Measurements from ENCODE around the gene BOD1.

The BOD1 gene

GRCh38 chr5:173573126-173573960, 43.1 kb downstream of the BOD1 start:
- TF ChIP-seq CTCF (IDR thresholded peaks at IDR 0.05; ENCODE audit: extremely low read depth, insufficient read depth, missing control alignments), result peak; percentile 99
- in situ Hi-C loops (cut with MboI; ENCODE audit: low pct_unique_long_range_greater_than_20kb, low sequenced_read_pairs, unreplicated experiment), result loop anchor here (25.0 kb wide), 1 partner anchor 286 kb away; no protein-coding TSS in a partner anchor
- peak; percentile 82 for DNase-seq (ENCODE audit: low spot score)

- in situ Hi-C loops (cut with MboI; ENCODE audit: low pct_unique_long_range_greater_than_20kb, low sequenced_read_pairs, unreplicated experiment), result loop anchor here (25.0 kb wide), 1 partner anchor 285 kb away; no protein-coding TSS in a partner anchor
- no peak for DNase-seq (ENCODE audit: low spot score)
- no peak for TF ChIP-seq CTCF (IDR thresholded peaks at IDR 0.05; ENCODE audit: extremely low read depth, insufficient read depth, missing control alignments)
Measured at GRCh38 chr5:173572431-173573125, 43.9 kb downstream of the BOD1 start.

- in situ Hi-C loops (cut with MboI; ENCODE audit: low pct_unique_long_range_greater_than_20kb, low sequenced_read_pairs, unreplicated experiment), result loop anchor here (25.0 kb wide), 1 partner anchor 283 kb away; no protein-coding TSS in a partner anchor
- TF ChIP-seq CTCF (IDR thresholded peaks at IDR 0.05; ENCODE audit: extremely low read depth, insufficient read depth, missing control alignments), result no peak
- no peak for DNase-seq (ENCODE audit: low spot score)
Measured at GRCh38 chr5:173570321-173571090, 45.9 kb downstream of the BOD1 start.

- DNase-seq (ENCODE audit: low spot score), result no peak
- in situ Hi-C loops (cut with MboI; ENCODE audit: low pct_unique_long_range_greater_than_20kb, low sequenced_read_pairs, unreplicated experiment), result loop anchor here (25.0 kb wide), 1 partner anchor 281 kb away; no protein-coding TSS in a partner anchor
- no peak for TF ChIP-seq CTCF (IDR thresholded peaks at IDR 0.05; ENCODE audit: extremely low read depth, insufficient read depth, missing control alignments)
Measured at GRCh38 chr5:173568703-173569102, 47.7 kb downstream of the BOD1 start.

- TF ChIP-seq CTCF (IDR thresholded peaks at IDR 0.05; ENCODE audit: extremely low read depth, insufficient read depth, missing control alignments), result no peak
- no peak for DNase-seq (ENCODE audit: low spot score)
- in situ Hi-C loops (cut with MboI; ENCODE audit: low pct_unique_long_range_greater_than_20kb, low sequenced_read_pairs, unreplicated experiment), result loop anchor here (25.0 kb wide), 1 partner anchor 281 kb away; no protein-coding TSS in a partner anchor
Measured at GRCh38 chr5:173568128-173568527, 48.3 kb downstream of the BOD1 start.

GRCh38 chr5:173567548-173567947, 48.9 kb downstream of the BOD1 start:
- no peak for DNase-seq (ENCODE audit: low spot score)

More at GRCh38 chr5:173567548-173567947, 48.9 kb downstream of the BOD1 start:
- in situ Hi-C loops (cut with MboI; ENCODE audit: low pct_unique_long_range_greater_than_20kb, low sequenced_read_pairs, unreplicated experiment), result loop anchor here (25.0 kb wide), 1 partner anchor 280 kb away; no protein-coding TSS in a partner anchor
- TF ChIP-seq CTCF (IDR thresholded peaks at IDR 0.05; ENCODE audit: extremely low read depth, insufficient read depth, missing control alignments), result no peak
